ENCODE measurements around the gene SELPLG. TPM values are rescaled to one million over a fixed set of nuclear protein-coding genes. Genes with fewer than 3 reads are reported as not detected.

Gene SELPLG
- total and polyA plus RNA-seq, 2 experiments from 2014 or later, result 1.4 to 3.5 TPM

GRCh38 chr12:108607981-108608600, 25.6 kb downstream of the SELPLG start:
- TF ChIP-seq CTCF (IDR thresholded peaks at IDR 0.05; ENCODE audit: low read depth, low read length), result no peak
- H3K4me3 ChIP-seq, result no peak overlapping the region
- H3K4me1 ChIP-seq (ENCODE audit: low read depth), result peaks cover 8% of the 10 kb centered on the region

GRCh38 chr12:108606492-108606891, 27.2 kb downstream of the SELPLG start:
- Histone ChIP-seq H3K4me3 (no peak overlapping the region), H3K27ac (no peak overlapping the region), H3K9me3 (ENCODE audit: low read depth) (no peaks in the 10 kb centered on the region), H3K4me1 (ENCODE audit: low read depth) (peaks cover 8% of the 10 kb centered on the region), H3K27me3 (no peaks in the 10 kb centered on the region), H3K36me3 (no peaks in the 10 kb centered on the region)
- no peak for DNase-seq (ENCODE audit: low read depth in 1 of 2, low spot score in 1 of 2)
- TF ChIP-seq CTCF (IDR thresholded peaks at IDR 0.05; ENCODE audit: low read depth, low read length), result no peak

More at GRCh38 chr12:108607981-108608600, 25.6 kb downstream of the SELPLG start:
- Histone ChIP-seq H3K9me3 (ENCODE audit: low read depth) (no peaks in the 10 kb centered on the region), H3K27ac (no peak overlapping the region), H3K27me3 (no peaks in the 10 kb centered on the region), H3K36me3 (no peaks in the 10 kb centered on the region)
- no peak for DNase-seq (ENCODE audit: low read depth in 1 of 2, low spot score in 1 of 2)

GRCh38 chr12:108605690-108606406, 27.8 kb downstream of the SELPLG start:
- no peak overlapping the region for H3K4me3 ChIP-seq
- H3K27ac ChIP-seq, result no peak overlapping the region
- no peaks in the 10 kb centered on the region for H3K36me3 ChIP-seq
- H3K4me1 ChIP-seq (ENCODE audit: low read depth), result peaks cover 8% of the 10 kb centered on the region
- TF ChIP-seq CTCF (IDR thresholded peaks at IDR 0.05; ENCODE audit: low read depth, low read length), result no peak
- no peak for DNase-seq (ENCODE audit: low read depth in 1 of 2, low spot score in 1 of 2)
- H3K9me3 ChIP-seq (ENCODE audit: low read depth), result no peaks in the 10 kb centered on the region
- no peaks in the 10 kb centered on the region for H3K27me3 ChIP-seq

- no peaks in the 10 kb centered on the region for H3K36me3 ChIP-seq
- H3K4me3 ChIP-seq, result no peak overlapping the region
- H3K27ac ChIP-seq, result no peak overlapping the region
- no peak for DNase-seq (ENCODE audit: low read depth in 1 of 2, low spot score in 1 of 2)
- no peaks in the 10 kb centered on the region for H3K9me3 ChIP-seq (ENCODE audit: low read depth)
- H3K4me1 ChIP-seq (ENCODE audit: low read depth), result peaks cover 8% of the 10 kb centered on the region
- H3K27me3 ChIP-seq, result no peaks in the 10 kb centered on the region
- no peak for TF ChIP-seq CTCF (IDR thresholded peaks at IDR 0.05; ENCODE audit: low read depth, low read length)
Observed at GRCh38 chr12:108605000-108605689, 28.5 kb downstream of the SELPLG start.

GRCh38 chr12:108604208-108604941, 29.3 kb downstream of the SELPLG start:
- TF ChIP-seq CTCF (IDR thresholded peaks at IDR 0.05; ENCODE audit: low read depth, low read length), result no peak
- no peak for DNase-seq (ENCODE audit: low read depth in 1 of 2, low spot score in 1 of 2)
- Histone ChIP-seq H3K36me3 (no peaks in the 10 kb centered on the region), H3K9me3 (ENCODE audit: low read depth) (no peaks in the 10 kb centered on the region), H3K4me1 (ENCODE audit: low read depth) (peaks cover 1% of the 10 kb centered on the region), H3K4me3 (no peak overlapping the region), H3K27me3 (no peaks in the 10 kb centered on the region), H3K27ac (no peak overlapping the region)

Measured in cardiac muscle cell (in vitro differentiated cells and primary cell).